ENCODE data around the gene NFS1. TPM values are rescaled to one million over a fixed set of nuclear protein-coding genes. Genes with fewer than 3 reads are reported as not detected.

NFS1 gene
- total and polyA plus RNA-seq, 2 donors (not counting 1 experiment from before 2014, with no cell fraction given): 29.0 to 30.6 TPM

- WGBS (ENCODE audit: insufficient coverage): 99% methylated on average over 6 of the region's 7 CpGs
- H3K36me3 ChIP-seq (replicated peaks in 1 of 2; ENCODE audit: control extremely low read depth in 1 of 2, control insufficient read depth in 1 of 2, extremely low read depth in 1 of 2, insufficient read depth in 2 of 2, low read length in 1 of 2): peaks cover 14 to 45% of the 10 kb centered on the region in 2 experiments
- peaks cover 19% of the 10 kb centered on the region for H4K20me1 ChIP-seq (ENCODE audit: control insufficient read depth, insufficient read depth, low read length, poor library complexity, severe bottlenecking)
- H3K4me3 Mint-ChIP-seq: peak overlapping the region; percentile 85
- no peak for ATAC-seq (ENCODE audit: low read depth)
- no peak for TF ChIP-seq EZH2 (IDR thresholded peaks at IDR 0.05; ENCODE audit: borderline replicate concordance, insufficient read depth, low read depth, low read length, poor library complexity, severe bottlenecking)
- no peak for TF ChIP-seq CTCF (IDR thresholded peaks at IDR 0.05)
- H3K4me1 ChIP-seq (ENCODE audit: control insufficient read depth in 2 of 2, insufficient read depth in 2 of 2, low read length in 2 of 2): peaks cover 17 to 23% of the 10 kb centered on the region in 2 donors
- no peaks in the 10 kb centered on the region for H3K27me3 Mint-ChIP-seq
- H3K9me3 Mint-ChIP-seq (ENCODE audit: insufficient read depth): no peaks in the 10 kb centered on the region
- no peak overlapping the region for H3K4me3 ChIP-seq (ENCODE audit: control extremely low read depth in 1 of 5, extremely low read depth in 1 of 5, insufficient read depth in 1 of 5, low read depth in 2 of 5, low read length in 4 of 5)
- no peaks in the 10 kb centered on the region for H3K9me3 ChIP-seq (ENCODE audit: control extremely low read depth in 1 of 3, control insufficient read depth in 2 of 3, insufficient read depth in 1 of 3, low read length in 2 of 3)
- no peak overlapping the region for H2AFZ ChIP-seq (ENCODE audit: insufficient read depth, low read depth, low read length, poor library complexity, severe bottlenecking)
- peaks cover 33% of the 10 kb centered on the region for H3K4me1 Mint-ChIP-seq
- H3K27ac ChIP-seq (ENCODE audit: low read length in 2 of 2): peak overlapping the region in 1 of 2 donors; percentile 96
- no peak overlapping the region for H3K9ac ChIP-seq (ENCODE audit: low read length)
- DNase-seq: peak; percentile 33
- intact Hi-C loops (cut with micrococcal nuclease): no loop called here
- no peaks in the 10 kb centered on the region for H3K27me3 ChIP-seq (replicated peaks in 1 of 4; ENCODE audit: control extremely low read depth in 1 of 4, control insufficient read depth in 3 of 4, insufficient read depth in 4 of 4, low read length in 3 of 4)
- H3K4me2 ChIP-seq (replicated peaks; ENCODE audit: low read depth, low read length, poor library complexity, severe bottlenecking): peak overlapping the region; percentile 99
- peak overlapping the region; percentile 56 for H3K27ac Mint-ChIP-seq
- ChIA-PET CTCF (interaction anchor here (2.0 kb wide), 3 partner anchors 42 to 100 kb away, joined by 6 to 10 read pairs (median 7); partner anchors contain the start of gene RBM39), POLR2A (interaction anchor here (2.4 kb wide), 1 partner anchor 42 kb away, joined by 18 read pairs; the partner anchor contains the start of gene RBM39)
- peaks cover 28% of the 10 kb centered on the region for H3K79me2 ChIP-seq (ENCODE audit: control insufficient read depth, insufficient read depth, low read length)
Measured at GRCh38 chr20:35700625-35701148, 1.5 kb upstream of the NFS1 start.
